ENCODE data around the gene ST3GAL4.

DNA sequence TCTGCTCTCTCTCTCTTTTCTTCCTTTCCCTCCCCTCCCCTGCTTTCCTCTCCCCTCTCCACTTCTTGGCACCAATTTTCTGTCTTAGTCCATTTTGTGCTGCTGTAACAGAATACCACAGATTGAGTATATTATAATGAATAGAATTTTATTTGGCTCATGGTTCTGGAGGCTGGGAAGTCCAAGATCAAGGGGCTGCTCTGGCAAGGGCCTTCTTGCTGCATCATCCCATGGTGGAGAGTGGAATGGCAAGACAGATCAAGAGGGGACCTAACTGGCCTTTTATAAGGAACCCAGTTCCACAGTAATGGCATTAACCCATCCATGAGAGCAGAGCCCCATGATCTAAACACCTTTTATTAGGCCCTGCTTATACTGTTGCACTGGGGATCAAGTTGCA lies 44.5 kb downstream of the ST3GAL4 start:
- TF ChIP-seq, protein P1, sequence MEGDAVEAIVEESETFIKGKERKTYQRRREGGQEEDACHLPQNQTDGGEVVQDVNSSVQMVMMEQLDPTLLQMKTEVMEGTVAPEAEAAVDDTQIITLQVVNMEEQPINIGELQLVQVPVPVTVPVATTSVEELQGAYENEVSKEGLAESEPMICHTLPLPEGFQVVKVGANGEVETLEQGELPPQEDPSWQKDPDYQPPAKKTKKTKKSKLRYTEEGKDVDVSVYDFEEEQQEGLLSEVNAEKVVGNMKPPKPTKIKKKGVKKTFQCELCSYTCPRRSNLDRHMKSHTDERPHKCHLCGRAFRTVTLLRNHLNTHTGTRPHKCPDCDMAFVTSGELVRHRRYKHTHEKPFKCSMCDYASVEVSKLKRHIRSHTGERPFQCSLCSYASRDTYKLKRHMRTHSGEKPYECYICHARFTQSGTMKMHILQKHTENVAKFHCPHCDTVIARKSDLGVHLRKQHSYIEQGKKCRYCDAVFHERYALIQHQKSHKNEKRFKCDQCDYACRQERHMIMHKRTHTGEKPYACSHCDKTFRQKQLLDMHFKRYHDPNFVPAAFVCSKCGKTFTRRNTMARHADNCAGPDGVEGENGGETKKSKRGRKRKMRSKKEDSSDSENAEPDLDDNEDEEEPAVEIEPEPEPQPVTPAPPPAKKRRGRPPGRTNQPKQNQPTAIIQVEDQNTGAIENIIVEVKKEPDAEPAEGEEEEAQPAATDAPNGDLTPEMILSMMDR (IDR thresholded peaks at IDR 0.05): no peak
- TF ChIP-seq POLR2A (IDR thresholded peaks at IDR 0.05): no peak
